ENCODE measurements around the gene ZNF260. TPM values are rescaled to one million over a fixed set of nuclear protein-coding genes. Genes with fewer than 3 reads are reported as not detected.

The ZNF260 gene
- total RNA-seq, 1 donor, result 21.6 TPM

- no peak for TF ChIP-seq CTCF (IDR thresholded peaks at IDR 0.05; ENCODE audit: insufficient read depth, low read depth, low read length)
- no peak overlapping the region for H3K4me3 ChIP-seq (ENCODE audit: low read depth, low read length)
- no peak for DNase-seq (ENCODE audit: low read depth)
Measured at GRCh38 chr19:36482876-36483275, 45.2 kb downstream of the ZNF260 start.

Other genes with a start within 250 kb of the ZNF260 start
- gene ZFP14, start 149.1 kb downstream of the ZNF260 start, total RNA-seq, result 2.6 and 4.7 TPM in 2 replicates
- 3.5 and 8.2 TPM in 2 replicates for gene ZFP82, start 109.6 kb downstream of the ZNF260 start, total RNA-seq
- gene ZNF566, start 38.7 kb downstream of the ZNF260 start, total RNA-seq, result 8.4 and 11.2 TPM in 2 replicates
- gene ZNF529, start 45.0 kb upstream of the ZNF260 start, total RNA-seq, result 7.7 and 14.2 TPM in 2 replicates
- 5.2 and 10.4 TPM in 2 replicates for gene ZNF382, start 77.0 kb upstream of the ZNF260 start, total RNA-seq
- 10.3 and 13.4 TPM in 2 replicates for gene ZNF461, start 138.6 kb upstream of the ZNF260 start, total RNA-seq
- 4.2 and 8.2 TPM in 2 replicates for gene ZNF567, start 159.3 kb upstream of the ZNF260 start, total RNA-seq
- gene ZNF850, start 244.5 kb upstream of the ZNF260 start, total RNA-seq, result 3.2 and 3.9 TPM in 2 replicates